ENCODE measurements around the gene EN2.
"Not testable (repeated sequence)": the region's sequence is repeated elsewhere in the genome, so short reads cannot be mapped to it uniquely, and the experiment has no call there.

Gene EN2

GRCh38 chr7:155425887-155426286 lies 32.0 kb upstream of the EN2 start:
- DNase-seq (ENCODE audit: low read depth in 2 of 2): no peak

GRCh38 chr7:155426543-155427410 lies 31.2 kb upstream of the EN2 start:
- no peak for DNase-seq (ENCODE audit: low read depth in 2 of 2)

GRCh38 chr7:155427411-155428038 lies 30.4 kb upstream of the EN2 start:
- no peak for DNase-seq (ENCODE audit: low read depth in 2 of 2)

DNA sequence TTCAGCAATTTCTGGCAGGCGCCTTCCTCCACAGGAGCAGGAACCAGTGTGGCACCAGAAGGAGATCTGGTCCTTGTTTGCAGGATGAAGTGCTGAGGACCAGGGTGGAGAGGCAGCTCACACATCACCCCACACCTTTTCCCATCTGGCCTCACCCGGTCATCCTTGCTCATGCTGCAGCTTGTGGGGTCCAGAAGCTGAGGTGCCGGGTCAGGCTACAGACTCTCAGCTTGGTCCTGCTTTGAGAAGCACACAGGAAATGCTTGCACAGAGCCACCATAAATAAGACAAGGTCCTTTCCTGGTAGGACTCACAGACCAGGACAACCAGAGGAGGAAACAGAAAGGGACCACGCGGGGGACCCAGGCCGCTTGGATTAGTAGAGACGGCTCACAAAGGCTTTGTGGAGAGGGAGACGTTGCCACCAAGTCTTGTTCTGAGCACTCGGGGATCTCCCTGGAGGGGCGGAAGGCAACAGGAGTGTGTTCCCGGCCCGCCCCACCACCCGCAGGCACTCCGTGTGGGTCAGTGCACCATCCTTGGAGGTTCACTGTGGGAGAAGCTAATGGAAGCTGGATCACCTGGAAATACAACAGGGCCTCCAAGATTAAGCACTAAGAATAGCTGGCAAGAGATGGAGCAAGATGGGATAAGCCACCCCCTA lies 29.6 kb upstream of the EN2 start:
- DNase-seq (ENCODE audit: low read depth in 2 of 2): no peak

DNA sequence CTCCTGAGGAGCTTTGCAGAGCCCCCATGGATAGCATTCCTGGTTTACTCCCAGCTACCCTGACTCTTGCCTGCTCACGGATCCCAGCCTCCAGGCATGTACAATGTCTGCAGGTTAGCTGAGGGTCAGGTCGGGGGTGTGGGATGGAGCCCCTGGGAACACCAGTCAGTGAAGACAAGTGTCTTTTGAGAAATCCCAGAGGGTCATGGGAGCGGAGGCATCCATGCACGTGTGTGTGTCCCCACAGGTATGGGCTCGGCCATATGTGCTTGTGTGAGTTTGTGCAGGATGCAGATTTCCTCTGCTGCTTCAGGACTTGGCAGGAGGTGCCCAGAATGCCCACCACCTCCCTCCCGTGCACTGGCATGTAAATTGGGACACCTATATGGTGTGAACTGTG lies 28.3 kb upstream of the EN2 start:
- DNase-seq (ENCODE audit: low read depth in 2 of 2): no peak

- DNase-seq (ENCODE audit: low read depth in 2 of 2): no peak
Measured at GRCh38 chr7:155430606-155431005, 27.3 kb upstream of the EN2 start.

DNA sequence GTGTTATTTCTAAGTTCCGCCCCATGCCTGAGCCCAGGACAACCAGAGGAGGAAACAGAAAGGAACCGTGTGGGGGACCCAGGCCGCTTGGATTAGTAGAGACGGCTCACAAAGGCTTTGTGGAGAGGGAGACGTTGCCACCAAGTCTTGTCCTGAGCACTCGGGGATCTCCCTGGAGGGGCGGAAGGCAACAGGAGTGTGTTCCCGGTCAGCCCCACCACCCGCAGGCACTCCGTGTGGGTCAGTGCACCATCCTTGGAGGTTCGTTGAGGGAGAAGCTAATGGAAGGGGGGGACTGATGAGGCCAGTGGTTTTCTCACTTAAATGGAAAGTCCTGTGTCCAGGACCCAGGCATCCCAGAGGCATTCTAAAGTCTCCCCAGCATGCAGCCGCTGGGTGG lies 26.7 kb upstream of the EN2 start:
- DNase-seq (ENCODE audit: low read depth in 2 of 2): no peak

GRCh38 chr7:155431711-155432110 lies 26.2 kb upstream of the EN2 start:
- DNase-seq (ENCODE audit: low read depth in 2 of 2): no peak

DNA sequence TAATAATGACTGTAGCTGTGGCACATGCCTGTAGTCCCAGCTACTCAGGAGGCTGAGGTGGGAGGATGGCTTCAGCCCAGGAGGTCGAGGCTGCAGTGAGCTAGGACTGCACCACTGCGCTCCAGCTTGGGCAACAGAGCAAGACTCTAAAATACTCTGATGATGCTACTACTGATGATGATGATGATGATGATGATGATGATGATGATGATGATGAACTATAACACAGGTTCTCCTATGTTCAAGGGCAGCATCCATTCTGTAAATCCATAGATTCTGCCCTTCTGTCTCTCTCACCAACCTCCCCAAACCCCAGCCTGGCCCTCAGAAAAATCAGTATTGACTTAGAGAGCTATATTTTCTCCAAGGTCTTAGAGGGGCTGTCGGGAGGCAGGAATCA lies 22.8 kb upstream of the EN2 start:
- DNase-seq (ENCODE audit: low read depth in 2 of 2): no peak

- no peak for DNase-seq (ENCODE audit: low read depth in 2 of 2)
Measured at GRCh38 chr7:155437836-155438235, 20.1 kb upstream of the EN2 start.

DNA sequence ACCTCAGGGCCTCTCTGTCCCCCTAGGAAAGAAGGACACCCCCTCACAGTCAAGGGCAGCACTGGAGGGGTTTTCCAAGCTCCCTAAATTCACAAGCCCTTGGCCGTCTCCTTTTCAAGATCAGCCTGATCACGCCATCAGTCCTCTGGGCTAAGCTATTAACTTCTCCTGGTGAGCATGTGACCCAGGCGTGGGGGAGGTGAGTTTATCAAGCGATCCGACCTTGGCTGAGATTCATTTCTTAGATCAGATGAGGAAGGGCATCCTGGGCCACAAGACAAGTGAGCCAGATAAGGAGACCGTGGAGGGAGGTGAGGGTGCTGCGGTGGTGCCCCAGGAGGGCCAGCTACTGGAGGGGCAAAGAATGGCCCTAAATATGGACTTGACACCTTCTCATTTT lies 19.2 kb upstream of the EN2 start:
- DNase-seq (ENCODE audit: low read depth in 2 of 2): no peak

DNA sequence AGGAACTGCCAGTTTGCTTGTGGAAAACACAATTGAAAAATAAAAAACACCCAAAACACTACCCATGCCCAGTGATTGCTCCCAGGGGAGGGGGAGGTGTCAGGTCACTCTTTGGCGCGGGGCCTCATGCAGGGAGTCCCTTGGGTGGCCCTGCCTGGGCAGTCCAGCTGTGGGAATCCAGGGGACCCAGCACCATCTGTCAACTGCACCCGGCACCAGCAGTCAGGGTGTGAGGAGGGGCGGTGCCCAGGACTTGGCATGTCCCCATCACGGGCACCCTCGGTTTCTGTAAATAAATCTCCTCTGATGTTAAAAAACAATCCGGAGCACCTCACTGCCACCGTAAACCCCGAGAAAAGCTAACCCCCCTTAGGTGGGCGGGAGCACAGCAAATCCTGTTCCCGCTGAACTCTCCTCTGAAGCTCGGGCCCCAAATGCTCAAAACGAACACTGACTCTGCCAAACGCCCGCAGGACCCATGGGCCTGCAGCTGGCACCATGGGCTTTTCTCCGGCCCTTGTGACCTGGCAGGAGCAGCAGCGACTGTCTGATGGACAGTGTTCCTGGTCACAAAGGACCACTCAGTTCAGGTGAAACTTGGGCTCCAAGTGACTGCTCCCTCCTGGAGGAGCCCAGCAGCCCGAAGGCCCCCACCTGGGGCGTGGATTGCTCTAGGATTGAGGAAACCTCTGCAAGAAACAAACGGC lies 18.5 kb upstream of the EN2 start:
- no peak for DNase-seq (ENCODE audit: low read depth in 2 of 2)

DNA sequence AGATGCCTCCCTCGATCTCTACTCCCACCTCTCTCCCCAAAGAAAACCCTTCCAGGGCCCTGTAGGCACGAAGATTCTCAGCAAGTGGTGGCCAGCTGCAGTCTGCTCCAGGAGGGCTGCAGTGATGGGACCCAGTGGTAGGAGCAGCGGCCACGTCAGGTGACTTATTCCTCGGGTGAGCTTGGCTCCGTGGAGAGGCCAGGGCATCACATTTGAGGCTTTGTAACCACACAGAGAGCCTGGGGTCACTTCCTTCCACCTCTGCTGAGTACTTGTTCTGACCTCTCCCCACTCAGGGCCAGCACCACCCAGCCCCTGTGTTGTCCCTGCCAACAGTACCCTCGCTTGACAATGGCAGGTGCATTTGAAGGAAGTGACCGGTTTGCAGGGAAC lies 17.9 kb upstream of the EN2 start:
- no peak for DNase-seq (ENCODE audit: low read depth in 2 of 2)

DNA sequence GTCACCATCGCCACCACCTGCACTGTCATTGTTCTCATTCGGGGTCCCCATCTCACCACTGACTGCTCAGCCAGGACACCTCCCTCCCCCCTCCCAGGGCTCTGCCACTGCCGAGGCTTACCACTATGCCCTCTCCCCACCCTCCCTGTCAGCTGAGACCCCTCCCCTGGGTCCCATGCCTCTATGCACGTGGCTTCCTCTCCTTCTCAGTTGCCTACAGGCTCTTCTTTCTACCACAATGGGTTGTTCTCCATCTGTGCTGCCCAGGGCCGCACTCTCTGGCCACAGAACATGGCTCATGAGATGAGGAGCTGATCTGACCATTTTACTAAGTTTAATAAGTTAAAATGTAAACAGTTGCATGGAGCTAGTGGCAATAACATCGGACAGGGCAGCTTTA lies 16.1 kb upstream of the EN2 start:
- no peak for DNase-seq (ENCODE audit: low read depth in 2 of 2)

GRCh38 chr7:155444746-155445145 lies 13.2 kb upstream of the EN2 start:
- no peak for DNase-seq (ENCODE audit: low read depth in 2 of 2)

- not testable (repeated sequence) for DNase-seq (ENCODE audit: low read depth in 2 of 2)
Measured at GRCh38 chr7:155445606-155446005, 12.3 kb upstream of the EN2 start.

GRCh38 chr7:155447603-155448002 lies 10.3 kb upstream of the EN2 start:
- DNase-seq (ENCODE audit: low read depth in 2 of 2): no peak

DNA sequence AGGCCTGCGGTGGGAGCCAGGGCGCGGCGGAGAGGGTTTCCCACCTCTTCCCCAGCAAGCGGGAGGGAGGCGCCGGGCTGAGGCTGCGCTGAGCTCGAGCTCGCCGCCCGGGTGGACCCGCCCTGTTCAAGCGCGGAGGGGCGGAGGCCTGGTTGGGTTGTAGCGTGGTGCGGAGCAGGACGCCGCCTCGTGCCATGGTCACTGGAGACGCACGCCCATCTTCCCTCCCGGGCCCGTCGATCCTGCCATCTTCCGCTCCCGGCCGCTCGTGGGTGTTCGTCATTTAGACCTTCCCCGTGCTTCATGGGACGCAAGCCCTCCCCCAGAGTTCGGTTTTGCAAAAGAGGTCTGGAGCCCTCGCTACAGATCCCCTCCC lies 9.3 kb upstream of the EN2 start:
- DNase-seq (ENCODE audit: low read depth in 2 of 2): no peak

- DNase-seq (ENCODE audit: low read depth in 2 of 2): no peak
Measured at GRCh38 chr7:155449008-155449868, 8.7 kb upstream of the EN2 start.

DNA sequence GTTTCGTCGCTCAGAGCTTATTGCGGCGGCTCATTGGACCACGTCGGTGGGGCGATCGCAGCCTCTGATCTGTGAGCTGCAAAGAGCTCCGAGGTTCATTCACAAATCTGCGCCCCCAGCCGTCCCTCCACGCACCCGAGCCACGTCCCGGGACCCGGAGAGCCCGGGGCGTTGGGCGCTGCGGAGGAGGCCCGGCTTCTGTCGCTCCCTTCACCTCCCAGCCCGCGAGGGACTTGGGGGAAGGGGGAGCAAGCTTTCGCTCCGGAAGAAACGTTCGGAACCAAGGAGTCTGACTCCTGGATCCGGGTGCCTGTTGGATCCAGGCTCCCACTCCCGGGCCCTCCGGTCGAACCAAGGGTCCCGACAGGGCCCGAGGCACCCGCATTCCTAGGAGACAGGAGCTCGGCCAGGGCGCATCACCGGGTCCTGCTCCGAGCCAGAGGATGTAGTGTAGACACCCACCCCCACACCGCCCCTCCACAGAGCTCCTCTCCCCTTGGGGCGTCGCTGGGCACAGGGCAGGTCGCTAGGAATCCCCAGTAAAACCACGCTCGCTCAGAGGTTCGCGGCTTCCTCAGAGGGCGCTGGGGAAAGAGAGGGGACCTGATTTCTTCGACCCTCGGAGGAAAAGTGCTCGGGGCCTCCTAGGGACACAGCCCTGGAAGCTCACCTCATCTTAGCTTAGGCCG lies 7.9 kb upstream of the EN2 start:
- DNase-seq (ENCODE audit: low read depth in 2 of 2): no peak

- no peak for DNase-seq (ENCODE audit: low read depth in 2 of 2)
Measured at GRCh38 chr7:155450558-155450969, 7.4 kb upstream of the EN2 start.
